ENCODE measurements around the gene TPST2.

DNA sequence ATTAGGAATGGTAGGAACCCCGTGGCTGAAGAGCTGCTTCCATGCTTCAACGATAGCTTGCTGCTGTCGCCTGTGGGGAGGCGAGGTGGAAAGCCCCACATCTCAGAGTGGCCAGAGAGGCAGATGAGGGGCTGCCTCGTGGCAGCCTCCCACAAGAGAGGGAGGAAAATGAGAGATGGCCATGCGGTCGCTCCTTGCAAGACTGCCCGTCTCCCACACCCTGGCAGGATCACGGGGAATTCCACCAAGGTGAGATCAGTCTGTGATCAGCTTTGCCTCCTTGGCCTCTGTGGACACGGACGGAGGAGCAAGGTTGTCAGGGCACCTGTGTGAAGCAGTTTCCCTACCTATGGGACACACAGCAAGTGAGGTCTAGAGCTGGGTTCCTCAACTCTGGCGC, 34.9 kb upstream of the TPST2 start:
- TF ChIP-seq, protein P1, sequence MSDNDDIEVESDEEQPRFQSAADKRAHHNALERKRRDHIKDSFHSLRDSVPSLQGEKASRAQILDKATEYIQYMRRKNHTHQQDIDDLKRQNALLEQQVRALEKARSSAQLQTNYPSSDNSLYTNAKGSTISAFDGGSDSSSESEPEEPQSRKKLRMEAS (IDR thresholded peaks at IDR 0.05; ENCODE audit: low read depth, low read length): no peak
- TF ChIP-seq ETV6 (conservative IDR thresholded peaks at IDR 0.05 in 1 of 2, IDR thresholded peaks at IDR 0.05 in 1 of 2; ENCODE audit: borderline replicate concordance in 1 of 2, low read depth in 1 of 2): no peak
